Astrocyte of the cerebellum (primary cell): ENCODE measurements around the gene ANKS1B.
"Not testable (repeated sequence)": the region's sequence is repeated elsewhere in the genome, so short reads cannot be mapped to it uniquely, and the experiment has no call there.

Experiments
- DNase-seq: peaks from one replicate; pipeline ENCODE4 v3.0.0-alpha.2; 2011; ENCODE audit warnings: low read depth
- H3K4me3 ChIP-seq: 2 replicates; pipeline ENCODE4 v1.5.1; 2011; ENCODE audit warnings: mild to moderate bottlenecking, low read depth, low read length, moderate library complexity
- in situ Hi-C: cut with HindIII; loops from 2 replicates; pipeline ENCODE4 v1.10.0; 2017; ENCODE audit warnings: low sequenced_read_pairs
- TF ChIP-seq, protein P1 (sequence below): IDR thresholded peaks from 2 replicates; pipeline ENCODE4 v1.5.1; 2012; ENCODE audit warnings: low read length, low read depth, moderate library complexity, mild to moderate bottlenecking; ENCODE audit errors: missing control alignments

The ANKS1B gene

DNA sequence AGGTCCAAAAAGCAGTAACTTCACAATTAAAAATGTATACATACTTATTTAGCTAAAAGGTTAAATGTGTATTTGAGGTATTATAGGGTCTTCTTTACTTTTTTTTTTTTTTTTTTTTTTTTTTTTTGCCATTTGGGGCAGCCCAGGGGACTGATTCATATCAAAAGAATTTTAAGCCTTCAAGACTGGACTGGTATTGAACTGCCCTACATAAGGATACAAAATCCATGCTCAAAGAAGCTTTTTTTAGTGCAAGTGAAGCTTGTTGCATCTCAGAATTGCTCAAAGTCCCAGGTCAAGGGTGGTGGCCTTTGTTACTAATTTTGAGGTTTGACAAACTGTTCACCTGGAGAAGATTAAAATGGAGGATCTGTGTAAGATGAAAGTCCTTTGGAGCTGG is 1215.7 kb downstream of the ANKS1B start:
- no peak for DNase-seq
- no peak overlapping the region for H3K4me3 ChIP-seq
- in situ Hi-C loops, result no loop called here
- TF ChIP-seq, protein P1, sequence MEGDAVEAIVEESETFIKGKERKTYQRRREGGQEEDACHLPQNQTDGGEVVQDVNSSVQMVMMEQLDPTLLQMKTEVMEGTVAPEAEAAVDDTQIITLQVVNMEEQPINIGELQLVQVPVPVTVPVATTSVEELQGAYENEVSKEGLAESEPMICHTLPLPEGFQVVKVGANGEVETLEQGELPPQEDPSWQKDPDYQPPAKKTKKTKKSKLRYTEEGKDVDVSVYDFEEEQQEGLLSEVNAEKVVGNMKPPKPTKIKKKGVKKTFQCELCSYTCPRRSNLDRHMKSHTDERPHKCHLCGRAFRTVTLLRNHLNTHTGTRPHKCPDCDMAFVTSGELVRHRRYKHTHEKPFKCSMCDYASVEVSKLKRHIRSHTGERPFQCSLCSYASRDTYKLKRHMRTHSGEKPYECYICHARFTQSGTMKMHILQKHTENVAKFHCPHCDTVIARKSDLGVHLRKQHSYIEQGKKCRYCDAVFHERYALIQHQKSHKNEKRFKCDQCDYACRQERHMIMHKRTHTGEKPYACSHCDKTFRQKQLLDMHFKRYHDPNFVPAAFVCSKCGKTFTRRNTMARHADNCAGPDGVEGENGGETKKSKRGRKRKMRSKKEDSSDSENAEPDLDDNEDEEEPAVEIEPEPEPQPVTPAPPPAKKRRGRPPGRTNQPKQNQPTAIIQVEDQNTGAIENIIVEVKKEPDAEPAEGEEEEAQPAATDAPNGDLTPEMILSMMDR, result no peak

DNA sequence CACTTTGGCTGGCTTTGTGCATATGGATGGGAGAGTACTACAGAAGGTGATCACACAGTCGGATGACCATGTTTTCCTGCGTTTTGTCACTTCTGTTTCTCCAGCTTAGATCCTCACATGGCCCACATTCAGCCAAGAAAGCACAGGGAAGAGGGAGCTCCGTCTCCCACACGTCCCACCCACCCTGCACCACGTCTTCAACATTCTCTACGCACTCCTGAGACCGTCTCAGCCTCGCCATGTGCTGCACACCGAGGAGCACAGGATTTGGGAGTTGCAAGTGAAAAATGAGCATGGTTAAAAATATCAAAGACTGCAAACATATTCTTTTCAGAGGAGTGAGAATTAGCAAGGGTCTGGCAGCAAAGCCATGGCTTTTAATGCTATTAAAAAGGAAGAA is 1217.5 kb downstream of the ANKS1B start:
- H3K4me3 ChIP-seq, result no peak overlapping the region
- TF ChIP-seq, protein P1, result no peak
- no peak for DNase-seq
- in situ Hi-C loops, result no loop called here

GRCh38 chr12:98763656-98764055 is 1221.1 kb downstream of the ANKS1B start:
- no peak overlapping the region for H3K4me3 ChIP-seq
- TF ChIP-seq, protein P1, result no peak
- DNase-seq, result no peak
- in situ Hi-C loops, result no loop called here

- DNase-seq, result peak; percentile 48
- TF ChIP-seq, protein P1, result no peak
- in situ Hi-C loops, result no loop called here
Observed at GRCh38 chr12:98758331-98758730, 1226.4 kb downstream of the ANKS1B start.

GRCh38 chr12:98757455-98757854 is 1227.3 kb downstream of the ANKS1B start:
- H3K4me3 ChIP-seq, result no peak overlapping the region
- TF ChIP-seq, protein P1, result no peak
- no peak for DNase-seq
- in situ Hi-C loops, result no loop called here

More at GRCh38 chr12:98758331-98758730, 1226.4 kb downstream of the ANKS1B start:
- no peak overlapping the region for H3K4me3 ChIP-seq

GRCh38 chr12:98755855-98756254 is 1228.9 kb downstream of the ANKS1B start:
- in situ Hi-C loops, DNase-seq, H3K4me3 ChIP-seq: not testable (repeated sequence)
- TF ChIP-seq, protein P1, result peak; percentile 20

DNA sequence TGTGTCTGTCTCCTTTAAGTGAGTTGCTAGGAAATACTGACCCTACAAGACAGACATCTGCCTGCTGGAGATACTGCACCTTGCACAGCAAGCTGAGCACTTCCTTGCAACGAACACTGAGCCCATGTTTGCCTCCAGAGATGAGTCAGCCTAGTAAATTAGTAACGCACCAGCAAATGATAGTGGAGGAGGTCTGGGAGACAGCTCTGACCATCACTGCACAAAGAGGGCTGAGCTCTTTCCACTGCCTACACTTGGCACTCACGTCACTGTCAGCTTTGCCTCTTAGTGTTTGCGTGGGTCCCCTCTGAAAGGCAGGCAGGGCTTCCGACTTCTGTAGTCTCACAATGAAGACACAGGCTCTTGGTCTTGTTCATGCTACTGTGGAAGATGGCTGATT is 1230.6 kb downstream of the ANKS1B start:
- no peak overlapping the region for H3K4me3 ChIP-seq
- TF ChIP-seq, protein P1, result no peak
- DNase-seq, result peak; percentile 68
- in situ Hi-C loops, result no loop called here
